Measurements from ENCODE around the gene CAMK2D.

CAMK2D gene

DNA sequence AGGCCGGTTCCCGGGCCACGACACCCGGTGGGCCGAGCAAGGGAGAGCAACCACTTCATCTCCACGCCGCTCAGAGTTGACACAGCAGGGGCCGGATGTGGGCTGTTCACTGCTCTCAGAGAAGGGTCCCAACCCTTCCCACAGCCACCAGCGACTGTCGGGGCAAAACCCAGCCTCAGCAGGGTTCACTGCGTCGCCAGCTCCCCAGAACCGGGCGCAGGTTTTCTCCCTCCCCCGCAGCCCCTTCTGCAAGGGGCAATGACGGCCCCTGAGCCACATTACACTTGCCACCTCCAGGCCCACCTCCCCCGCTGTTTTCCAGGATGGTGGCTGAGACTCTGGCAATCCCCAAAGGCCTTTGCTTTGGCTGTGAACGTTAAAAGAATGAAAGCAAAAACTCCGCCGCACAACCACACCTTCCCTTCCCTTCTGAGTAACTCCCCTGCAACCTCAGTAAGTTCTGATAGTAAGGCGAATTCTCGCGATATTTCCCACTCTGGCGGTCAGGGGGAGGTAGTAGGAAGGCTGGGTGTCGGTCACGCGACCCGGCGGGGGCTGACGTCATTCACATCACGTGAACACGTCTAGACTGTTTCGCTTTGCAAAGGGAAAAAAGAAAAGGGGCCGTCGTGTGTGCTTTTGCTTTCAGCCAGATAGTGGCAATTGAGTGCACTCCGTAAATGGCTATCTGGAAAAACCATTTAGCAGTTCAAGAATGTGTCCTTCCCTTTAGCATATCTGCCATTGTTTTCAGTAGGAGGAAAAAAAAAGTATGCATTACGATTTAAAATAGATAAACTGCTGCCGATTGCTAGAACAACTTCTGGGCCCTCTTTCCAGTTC lies 869 bp upstream of the CAMK2D start:
- DNase-seq = peak; percentile 96

DNA sequence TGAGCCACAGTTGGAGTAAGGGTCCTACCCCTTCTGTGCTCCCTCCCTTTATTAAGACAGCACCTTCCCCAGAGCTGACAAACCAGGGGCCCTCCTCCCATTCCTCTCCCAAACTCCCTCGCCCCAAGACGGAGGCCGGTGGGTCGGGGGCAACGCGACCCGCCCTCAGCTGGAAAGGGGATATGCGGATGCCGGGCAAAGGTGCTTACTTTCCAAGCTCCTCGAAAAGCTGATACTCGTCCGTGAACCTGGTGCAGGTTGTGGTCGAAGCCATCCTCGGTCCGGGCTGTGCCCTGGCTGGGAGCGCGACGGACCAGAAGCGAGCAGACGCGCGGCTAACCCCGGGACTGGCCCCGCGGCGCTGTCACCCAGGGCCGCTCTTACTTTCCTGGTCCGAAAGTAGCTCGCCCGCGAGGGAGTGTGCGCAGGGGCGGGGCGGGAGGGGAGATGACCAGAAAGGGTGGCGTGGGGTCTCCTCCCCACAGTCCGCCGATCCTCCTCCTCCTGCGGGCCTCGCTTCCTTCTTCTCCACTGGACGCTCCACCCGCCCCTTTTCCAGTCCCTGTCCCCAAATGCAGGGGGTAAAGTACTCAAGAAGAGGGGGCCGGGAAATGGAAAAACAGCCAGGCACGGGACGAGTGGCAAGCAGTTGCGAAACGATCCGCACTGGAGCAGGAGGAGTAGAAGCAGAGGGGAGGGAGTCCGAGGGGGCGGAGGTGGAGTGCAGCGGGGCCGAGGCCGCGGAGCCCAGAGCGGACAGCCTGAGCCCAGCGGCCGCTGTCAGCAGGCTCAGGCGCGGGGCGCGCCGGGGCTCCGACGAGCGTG lies 531 bp downstream of the CAMK2D start:
- DNase-seq = peak; percentile 77

DNA sequence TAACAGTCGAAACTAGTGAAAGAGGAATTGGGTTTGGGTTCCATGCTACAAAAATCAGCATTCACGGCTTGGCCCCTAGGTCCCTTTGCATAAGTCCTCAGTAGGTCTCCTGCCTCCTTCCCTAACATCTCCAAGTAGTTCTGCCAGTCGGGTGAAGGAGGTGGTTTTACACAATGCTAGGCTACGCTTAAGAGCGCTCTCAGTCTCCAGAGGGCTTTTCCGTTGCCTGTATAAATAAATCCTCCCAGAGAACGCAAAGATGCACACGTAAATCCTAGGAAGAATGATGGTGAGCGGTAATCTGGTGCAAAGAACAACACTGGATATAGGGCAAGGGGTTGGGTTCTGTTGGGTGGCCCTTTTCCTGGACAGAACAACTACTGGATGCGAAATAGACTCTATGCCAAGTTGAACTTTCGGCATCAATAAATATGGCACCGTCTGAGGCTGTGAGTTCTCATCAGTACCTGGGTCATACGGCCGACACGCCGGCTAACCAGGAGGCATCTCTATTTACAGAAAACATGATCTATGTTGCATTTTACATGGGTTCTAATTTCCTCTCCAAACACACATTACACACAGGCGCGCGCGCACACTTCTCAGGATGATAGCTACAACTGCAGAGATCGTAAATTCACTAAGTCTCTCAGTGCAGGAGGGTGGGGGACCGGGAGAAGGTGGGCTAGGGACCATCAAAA lies 1.3 kb downstream of the CAMK2D start:
- DNase-seq = peak; percentile 75

DNA sequence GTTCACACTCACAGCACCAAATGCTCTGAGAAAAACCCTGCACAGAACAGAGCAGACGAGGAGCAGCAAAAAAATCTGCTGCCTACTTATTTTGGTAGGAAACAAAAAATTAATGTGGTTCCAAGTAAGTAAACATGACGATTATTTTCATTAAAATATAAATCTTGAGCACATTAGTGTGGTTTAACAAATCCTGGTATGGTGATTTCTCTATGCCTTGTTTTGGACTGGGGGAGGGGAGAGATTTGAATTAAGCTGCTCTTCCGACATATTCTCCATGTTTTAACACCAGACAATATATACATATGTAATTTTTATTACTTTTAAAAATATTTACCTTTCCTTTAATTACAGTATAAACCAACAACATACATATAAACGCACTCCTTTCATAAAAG lies 1.8 kb downstream of the CAMK2D start:
- peak; percentile 40 for DNase-seq

DNA sequence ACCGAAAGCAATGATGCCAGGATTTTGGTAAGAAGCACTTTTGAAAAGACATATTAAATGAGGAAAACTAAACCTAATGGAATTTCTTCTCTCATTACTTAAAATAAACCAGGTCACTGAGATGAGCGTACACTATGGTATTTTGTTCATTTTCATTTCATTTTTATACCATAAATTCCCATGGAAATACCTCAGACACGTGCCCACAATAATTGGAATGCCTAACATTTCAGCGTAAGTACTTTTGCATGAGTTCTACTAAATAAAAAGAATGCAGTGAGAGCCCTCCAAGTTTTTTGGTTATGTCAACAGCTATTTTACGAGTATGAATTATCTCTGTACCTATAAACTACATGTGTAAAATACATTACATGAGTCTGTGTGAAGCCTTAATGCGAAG lies 3.2 kb downstream of the CAMK2D start:
- DNase-seq = peak; percentile 60

DNA sequence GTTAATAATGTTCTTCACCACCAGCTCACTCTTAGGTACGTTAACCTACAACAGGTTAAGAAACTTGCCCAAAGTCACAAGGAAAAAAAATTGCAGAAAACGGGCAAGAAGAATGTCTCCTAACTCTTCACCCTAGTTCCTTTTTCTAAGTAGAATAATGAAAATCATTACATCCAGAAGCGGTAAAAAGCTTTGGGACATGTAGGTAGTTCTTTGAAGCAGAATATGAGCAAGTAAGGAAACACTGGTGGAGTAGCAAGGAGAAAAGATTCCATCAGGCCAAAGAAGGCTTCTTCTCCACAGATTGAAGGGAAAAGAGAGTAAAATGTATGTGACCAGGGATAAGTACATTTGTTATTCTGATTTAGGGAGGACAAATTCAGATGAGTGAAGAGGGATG lies 4.1 kb downstream of the CAMK2D start:
- no peak for DNase-seq

DNA sequence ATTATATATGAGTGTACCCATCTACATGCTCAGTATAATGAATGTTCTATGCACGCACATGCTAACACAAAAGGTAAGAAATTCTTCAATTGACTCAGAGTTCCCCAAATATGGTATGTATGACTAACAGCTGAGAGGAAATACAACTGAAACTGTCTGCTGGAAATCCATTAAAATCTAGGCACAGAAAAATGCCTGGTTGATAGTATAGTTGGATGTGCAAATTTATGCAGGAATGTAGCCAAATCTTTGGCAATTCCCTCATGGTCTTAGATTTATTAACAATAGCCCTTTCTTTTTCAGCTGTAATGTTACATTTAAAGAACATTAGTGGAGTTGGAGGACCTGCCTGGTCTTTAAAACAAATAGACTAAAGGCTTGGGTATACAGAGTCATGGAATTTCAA lies 5.5 kb downstream of the CAMK2D start:
- DNase-seq = peak; percentile 14

DNA sequence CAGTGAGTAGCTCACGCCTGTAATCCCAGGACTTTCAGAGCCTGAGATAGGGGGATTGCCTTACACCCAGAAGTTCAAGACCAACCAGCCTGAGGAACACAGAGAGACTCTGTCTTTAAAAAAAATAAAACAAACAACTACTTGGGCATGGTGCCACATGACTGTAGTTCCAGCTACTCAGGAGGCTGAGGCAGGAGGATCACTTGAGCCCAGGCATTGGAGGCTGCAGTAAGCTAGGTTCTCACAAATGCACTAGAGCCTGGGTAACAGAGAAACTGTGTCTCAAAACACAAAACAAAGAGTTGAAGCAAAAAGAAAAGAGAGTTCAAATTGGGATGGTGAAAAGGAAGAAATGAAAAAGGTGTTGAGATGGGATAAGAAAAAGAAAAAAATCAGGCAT lies 10.8 kb downstream of the CAMK2D start:
- no peak for DNase-seq

DNA sequence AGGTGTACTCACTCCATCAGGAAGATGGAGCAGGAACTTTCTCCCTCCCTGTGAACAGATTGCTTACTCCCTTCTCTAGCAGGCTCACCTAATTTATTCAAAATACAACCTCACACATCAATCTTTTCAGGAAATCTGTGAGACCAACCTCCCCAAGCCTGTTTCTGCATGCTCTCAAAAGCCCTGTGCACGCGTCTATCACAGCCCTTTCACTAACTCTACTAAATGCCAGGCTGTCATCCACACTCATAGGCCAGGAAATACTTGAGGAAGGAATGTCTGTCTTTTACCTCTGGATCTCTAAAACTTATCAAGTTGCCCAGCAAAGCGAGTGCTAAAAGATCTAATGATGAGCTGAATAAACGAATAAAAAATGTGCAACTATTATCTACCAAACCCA lies 11.2 kb downstream of the CAMK2D start:
- DNase-seq = no peak

DNA sequence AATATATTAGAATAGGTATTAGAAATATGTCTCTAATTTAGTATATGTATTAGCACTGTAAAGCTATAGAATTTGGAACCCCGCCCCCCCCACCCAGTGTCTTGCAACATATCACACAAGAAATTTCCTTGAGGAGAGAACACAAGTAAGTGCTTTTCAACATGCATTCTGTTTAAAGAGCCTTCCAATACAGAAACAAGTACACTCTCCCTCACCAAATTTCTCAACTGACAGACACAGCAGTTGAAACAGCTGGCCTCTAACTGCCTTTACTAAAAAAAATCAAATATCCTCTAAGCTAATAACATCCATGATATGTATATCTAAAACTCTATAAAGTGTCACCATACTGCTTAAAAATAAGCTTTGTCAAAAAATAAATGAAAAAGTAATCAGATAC lies 12.4 kb downstream of the CAMK2D start:
- no peak for DNase-seq

DNA sequence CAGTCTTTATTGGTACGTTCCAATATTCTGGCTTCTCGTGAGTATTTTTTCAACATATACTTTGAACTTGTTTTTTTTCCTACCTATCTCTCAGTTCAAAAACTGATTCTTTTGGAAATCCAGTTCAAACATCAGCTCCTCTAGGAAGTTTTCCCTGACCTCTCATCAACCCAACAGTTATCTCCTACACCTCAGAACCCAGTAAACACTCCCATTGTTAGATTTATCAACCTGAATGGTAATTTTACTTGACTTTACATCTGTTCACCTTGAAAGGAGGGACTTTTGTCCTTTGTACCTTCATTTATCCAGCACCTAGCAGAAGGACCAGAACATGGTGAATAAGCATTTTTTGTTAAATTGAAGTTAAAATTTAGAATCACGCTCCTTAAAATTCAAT lies 13.6 kb downstream of the CAMK2D start:
- DNase-seq = no peak

DNA sequence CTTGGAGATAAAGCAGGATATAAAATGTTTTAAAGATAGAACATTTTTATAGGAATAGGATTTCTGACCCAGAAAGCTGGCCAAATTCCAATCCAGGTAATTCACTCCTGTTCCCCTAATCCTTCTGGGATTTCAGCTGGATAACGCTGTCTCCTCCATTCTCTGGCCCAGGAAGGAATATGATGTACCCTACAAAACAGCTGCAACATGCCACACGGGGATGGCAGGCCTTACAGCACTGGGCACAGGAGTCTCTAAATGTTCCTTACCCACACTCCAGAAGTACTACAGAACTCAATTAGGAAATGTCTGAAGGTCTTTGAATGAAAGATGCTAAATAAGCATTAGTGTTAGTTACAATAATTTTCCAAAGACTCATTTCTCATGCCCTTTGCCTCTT lies 15.8 kb downstream of the CAMK2D start:
- DNase-seq = no peak

DNA sequence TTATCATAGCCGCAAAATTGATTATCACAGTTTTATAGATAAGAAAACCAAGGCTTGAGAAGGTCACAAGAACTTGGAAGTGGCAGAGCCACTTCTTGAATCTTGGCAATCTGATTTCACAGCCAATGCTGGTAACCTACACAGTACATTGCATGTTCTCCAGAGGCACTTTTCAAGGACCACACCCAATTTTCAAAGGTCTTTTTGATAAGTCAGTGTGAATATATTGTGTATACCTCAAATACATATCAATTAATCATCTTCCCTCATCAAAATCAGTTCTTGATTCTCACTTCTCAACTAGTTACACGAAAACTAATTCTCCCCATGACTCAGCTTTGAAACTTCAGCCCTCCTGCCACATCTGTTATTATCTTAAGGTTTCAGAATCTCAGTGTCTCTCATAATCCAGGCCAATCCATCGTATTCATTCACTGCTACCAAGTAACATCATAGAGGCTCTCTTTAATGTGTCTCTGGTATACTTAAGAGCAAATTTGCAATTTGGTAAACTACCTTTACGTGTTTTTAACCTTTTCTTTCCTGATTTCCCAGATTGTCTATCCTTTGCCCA lies 16.8 kb downstream of the CAMK2D start:
- DNase-seq = no peak

DNA sequence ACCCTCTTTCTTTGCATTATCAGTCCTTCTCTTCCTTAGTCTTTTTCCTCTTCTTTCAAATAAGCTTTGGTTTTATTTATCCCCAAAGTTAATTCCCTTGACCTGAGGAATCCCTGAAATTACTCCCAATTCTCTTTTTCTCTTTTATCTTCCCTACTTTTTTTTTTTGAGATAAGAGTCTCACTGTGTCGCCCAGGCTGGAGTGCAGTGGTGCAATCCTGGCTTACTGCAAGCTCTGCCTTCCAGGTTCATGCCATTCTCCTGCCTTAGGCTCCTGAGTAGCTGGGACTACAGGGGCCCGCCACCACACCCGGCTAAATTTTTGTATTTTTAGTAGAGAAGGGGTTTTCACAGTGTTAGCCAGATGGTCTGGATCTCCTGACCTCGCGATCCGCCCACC lies 17.8 kb downstream of the CAMK2D start:
- DNase-seq = no peak

DNA sequence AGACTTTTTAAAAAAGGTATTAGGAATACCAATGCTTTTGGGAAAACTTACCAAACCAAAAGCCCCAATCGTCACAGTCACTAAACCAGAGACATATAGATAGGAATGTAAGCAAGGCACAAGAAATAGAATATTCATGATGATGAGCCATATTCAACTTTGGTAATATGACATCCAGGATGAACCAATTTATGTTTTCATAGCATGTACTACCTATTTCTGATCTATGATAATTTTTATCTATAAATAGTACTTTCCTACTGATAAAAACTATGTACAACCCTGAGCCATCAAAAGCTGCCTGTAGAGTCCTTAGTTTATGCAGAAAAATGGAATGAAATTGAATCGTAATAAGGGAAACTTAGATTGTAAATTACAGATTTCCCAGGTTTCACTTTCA lies 18.9 kb downstream of the CAMK2D start:
- DNase-seq = no peak

DNA sequence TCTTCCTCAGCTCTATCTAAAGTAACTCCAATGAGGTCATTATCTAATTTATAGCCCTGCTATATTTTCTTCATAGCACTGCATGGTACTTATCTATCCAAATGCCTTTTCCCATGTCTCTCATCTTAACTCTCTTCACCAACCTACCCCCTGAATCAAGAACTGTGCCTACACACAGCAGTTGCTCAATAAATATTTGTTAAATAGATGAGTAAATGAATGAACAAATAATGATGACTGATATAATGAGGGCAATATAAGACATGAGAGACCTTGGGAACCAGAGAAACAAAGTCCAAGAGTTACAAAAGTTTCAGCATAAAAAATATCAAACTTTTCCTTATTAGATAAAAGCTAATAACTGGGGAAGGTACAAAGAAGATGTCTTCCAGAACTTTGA lies 19.6 kb downstream of the CAMK2D start:
- no peak for DNase-seq

DNA sequence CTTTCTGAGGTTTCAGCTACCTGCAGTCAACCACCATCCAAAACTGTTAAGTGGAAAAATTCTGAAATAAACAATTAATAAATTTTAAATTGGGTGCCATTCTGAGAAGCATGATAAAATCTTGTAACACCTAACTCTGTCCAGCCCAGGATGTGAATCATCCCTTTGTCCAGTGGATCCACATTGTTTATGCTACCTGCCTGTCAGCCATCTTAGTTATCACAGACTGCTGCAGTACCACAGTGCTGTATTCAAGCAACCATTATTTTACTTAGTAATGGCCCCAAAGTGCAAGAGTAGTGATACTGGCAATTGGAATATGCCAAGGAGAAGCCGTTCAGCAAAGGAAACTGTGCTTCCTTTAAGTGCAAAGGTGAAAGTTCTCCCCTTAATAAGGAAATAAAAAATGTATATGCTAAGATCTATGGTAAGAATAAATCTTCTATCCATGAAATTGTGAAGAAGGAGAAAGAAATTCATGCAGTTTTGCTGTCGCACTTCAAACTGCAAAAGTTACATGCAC lies 20.6 kb downstream of the CAMK2D start:
- no peak for DNase-seq

DNA sequence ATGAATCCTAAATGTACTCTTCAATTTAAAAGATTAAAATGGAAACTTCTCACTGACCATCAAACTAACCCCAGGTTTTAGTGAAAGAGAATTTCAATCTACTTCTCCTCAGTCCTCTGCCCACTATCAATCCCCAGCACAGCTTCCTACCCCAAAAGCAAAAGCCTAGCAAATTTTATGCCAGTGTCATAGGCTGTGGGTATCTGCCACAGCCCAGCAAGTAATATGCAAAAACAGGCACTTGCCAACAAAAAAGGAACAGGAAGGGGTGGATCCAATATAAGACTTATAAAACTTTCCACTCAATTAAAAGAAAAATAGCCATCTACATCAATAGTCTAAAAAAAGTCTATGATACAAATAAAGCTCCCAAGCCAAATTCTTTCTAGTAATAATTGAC lies 22.3 kb downstream of the CAMK2D start:
- DNase-seq = no peak

DNA sequence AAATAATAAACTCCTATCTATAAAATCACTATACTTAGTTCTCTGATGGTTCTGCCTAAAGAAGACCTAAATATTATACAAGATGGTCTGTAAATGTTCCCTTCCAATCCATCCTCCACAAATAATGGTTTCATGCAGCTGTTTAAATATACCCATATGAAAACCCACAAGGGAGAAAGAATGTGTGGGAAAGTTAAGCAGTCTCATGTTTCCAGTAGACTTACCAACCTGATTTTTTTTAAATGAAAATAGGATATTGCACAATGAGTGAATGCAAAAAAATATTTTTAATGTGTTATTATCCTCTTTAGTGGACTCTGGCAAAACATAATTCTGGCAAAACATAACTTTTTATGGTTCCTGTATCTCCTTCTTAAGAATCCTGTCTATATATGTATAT lies 23.3 kb downstream of the CAMK2D start:
- no peak for DNase-seq

DNA sequence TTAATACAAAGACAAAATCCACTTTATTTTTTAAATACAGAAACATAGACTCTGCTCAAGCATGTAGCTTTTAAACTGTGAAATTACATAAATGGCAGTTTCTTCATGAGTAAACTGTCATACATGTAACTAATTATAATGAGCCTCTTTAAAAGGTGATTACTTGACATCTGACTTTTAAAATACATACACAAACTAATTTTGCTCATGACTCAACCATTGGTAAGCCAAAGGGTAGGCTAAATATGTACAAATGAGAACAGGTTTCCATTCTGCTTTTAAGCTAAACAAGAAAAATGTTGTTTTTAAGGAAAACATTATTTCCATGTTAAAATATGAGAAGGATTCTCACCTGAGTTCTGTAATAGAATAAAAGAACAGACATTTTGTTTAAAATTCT lies 27.9 kb downstream of the CAMK2D start:
- DNase-seq = no peak

DNA sequence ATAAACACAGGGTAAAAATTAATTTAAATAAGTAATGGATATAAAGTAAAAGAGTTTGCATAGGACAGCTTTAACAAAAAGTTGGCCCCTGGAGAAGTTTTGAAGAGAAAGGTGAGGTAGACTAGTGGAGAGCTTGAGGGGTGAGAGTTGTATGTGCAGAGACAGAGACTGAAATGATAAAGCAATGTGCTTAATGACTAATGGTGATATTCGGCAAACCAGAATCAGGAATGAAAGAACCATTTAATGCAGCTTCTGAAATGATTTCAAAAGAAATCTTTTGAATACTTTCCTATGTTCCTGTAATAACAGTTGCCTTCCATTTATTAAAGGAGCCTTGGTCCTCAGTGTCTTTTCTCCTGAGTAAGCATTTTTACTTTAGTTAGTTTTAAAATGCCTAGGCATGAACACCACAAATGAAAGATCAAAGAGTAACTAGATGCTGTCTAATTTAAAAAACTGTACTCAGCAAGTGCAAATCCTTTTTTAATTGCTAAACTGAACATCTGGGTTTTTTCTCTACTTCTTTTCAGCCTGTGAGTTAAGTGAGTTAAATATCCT lies 28.5 kb downstream of the CAMK2D start:
- no peak for DNase-seq

DNA sequence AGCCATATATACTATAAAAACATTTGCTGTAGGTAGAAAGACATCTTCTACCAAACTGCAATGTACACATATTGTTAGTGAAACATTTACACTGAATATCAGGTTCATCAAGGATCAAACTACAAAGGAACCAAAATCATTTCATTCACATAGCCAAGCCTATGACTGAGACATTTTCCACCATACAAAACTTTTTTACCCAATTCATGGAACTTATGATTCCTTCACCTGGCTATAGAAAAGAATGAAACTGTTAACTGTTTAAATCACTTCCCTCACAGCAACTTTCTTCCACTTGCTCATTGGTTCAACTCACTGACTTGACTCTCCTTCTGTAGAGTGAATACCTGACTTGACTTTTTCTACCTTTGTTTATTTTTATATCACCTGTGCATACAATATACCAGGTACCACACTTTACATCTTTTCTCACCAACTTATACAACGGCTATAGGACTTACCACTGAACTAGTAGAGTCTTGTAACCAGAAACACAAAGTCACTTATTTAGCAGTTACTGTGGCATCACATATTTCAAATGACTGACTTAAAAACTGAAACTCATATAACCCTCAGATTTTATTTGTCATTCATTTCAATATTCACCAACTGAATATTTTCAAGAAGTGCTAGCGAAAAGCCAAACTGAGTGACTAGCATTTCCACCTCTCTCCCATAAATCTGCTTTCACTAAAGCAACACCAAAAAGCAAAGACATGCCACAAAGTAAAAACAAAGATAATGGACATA lies 30.9 kb downstream of the CAMK2D start:
- no peak for DNase-seq

Measured in NCI-H526 treated with DMSO at 0.1 percent for 48 hours (cell line).